HG03442 (cell line): Measurements from ENCODE around the gene HS1BP3.

Source experiments
- ATAC-seq: cut with Tn5 transposase; IDR thresholded peaks from one replicate; pipeline ENCODE4 v1.9.1; 2021; ENCODE audit warnings: mild to moderate bottlenecking, moderate library complexity; ENCODE audit not compliant: unreplicated experiment

The HS1BP3 gene

GRCh38 chr2:20618886-20619521 is 31.9 kb downstream of the HS1BP3 start:
- ATAC-seq, result no peak

GRCh38 chr2:20618468-20618885 is 32.4 kb downstream of the HS1BP3 start:
- no peak for ATAC-seq

- ATAC-seq, result no peak
These were observed 32.9 kb downstream of the HS1BP3 start for GRCh38 chr2:20617892-20618467.

- ATAC-seq, result no peak
These were observed 33.8 kb downstream of the HS1BP3 start for GRCh38 chr2:20617081-20617575.

GRCh38 chr2:20616341-20616871 is 34.5 kb downstream of the HS1BP3 start:
- ATAC-seq, result no peak

GRCh38 chr2:20615466-20616241 is 35.2 kb downstream of the HS1BP3 start:
- no peak for ATAC-seq

GRCh38 chr2:20615068-20615465 is 35.8 kb downstream of the HS1BP3 start:
- ATAC-seq, result no peak

- ATAC-seq, result no peak
These were observed 36.5 kb downstream of the HS1BP3 start for GRCh38 chr2:20614201-20615067.

- no peak for ATAC-seq
These were observed 37.7 kb downstream of the HS1BP3 start for GRCh38 chr2:20612925-20613916.

GRCh38 chr2:20611844-20612356 is 39.0 kb downstream of the HS1BP3 start:
- no peak for ATAC-seq

GRCh38 chr2:20611077-20611843 is 39.6 kb downstream of the HS1BP3 start:
- ATAC-seq, result no peak

- no peak for ATAC-seq
These were observed 40.9 kb downstream of the HS1BP3 start for GRCh38 chr2:20609995-20610357.

- ATAC-seq, result no peak
These were observed 41.4 kb downstream of the HS1BP3 start for GRCh38 chr2:20609349-20609994.

GRCh38 chr2:20608666-20609348 is 42.1 kb downstream of the HS1BP3 start:
- ATAC-seq, result no peak

- no peak for ATAC-seq
These were observed 43.5 kb downstream of the HS1BP3 start for GRCh38 chr2:20607446-20607845.

- ATAC-seq, result no peak
These were observed 44.7 kb downstream of the HS1BP3 start for GRCh38 chr2:20606198-20606597.

GRCh38 chr2:20604951-20605381 is 45.9 kb downstream of the HS1BP3 start:
- ATAC-seq, result no peak
